Duodenal mucosa (tissue), 2 donors: Measurements from ENCODE around the gene MAP1LC3B.
"Not testable (repeated sequence)": the region's sequence is repeated elsewhere in the genome, so short reads cannot be mapped to it uniquely, and the experiment has no call there.

Experiments used
- H3K27ac ChIP-seq: one replicate; pipeline ENCODE4 v1.7.0; 2013; ENCODE audit warnings: low read depth, low read length
- H3K27me3 ChIP-seq, 2 donors: one replicate each; pipeline ENCODE4 v1.7.0; 2013; ENCODE audit warnings: low read length in 2 of 2, control low read depth in 1 of 2; ENCODE audit not compliant: insufficient read depth in 2 of 2, control insufficient read depth in 1 of 2
- H3K36me3 ChIP-seq, 2 donors: one replicate each; pipeline ENCODE4 v1.7.0; 2013; ENCODE audit warnings: low read length in 2 of 2, control low read depth in 1 of 2; ENCODE audit not compliant: insufficient read depth in 2 of 2, control insufficient read depth in 1 of 2
- H3K4me1 ChIP-seq, 2 donors: one replicate each; pipeline ENCODE4 v1.7.0; 2013; ENCODE audit warnings: low read length in 2 of 2, control low read depth in 1 of 2; ENCODE audit not compliant: insufficient read depth in 2 of 2, control insufficient read depth in 1 of 2
- H3K4me3 ChIP-seq, 2 donors: one replicate each; pipeline ENCODE4 v1.7.0; 2013; ENCODE audit warnings: low read length in 2 of 2, low read depth in 1 of 2
- H3K9ac ChIP-seq, 2 donors: one replicate each; pipeline ENCODE4 v1.7.0; 2013; ENCODE audit warnings: low read length in 2 of 2, low read depth in 1 of 2
- H3K9me3 ChIP-seq, 2 donors: one replicate each; pipeline ENCODE4 v1.7.0; 2013; ENCODE audit warnings: low read length in 2 of 2, control low read depth in 1 of 2; ENCODE audit not compliant: control insufficient read depth in 1 of 2

The MAP1LC3B gene

GRCh38 chr16:87389914-87390313, 2.2 kb upstream of the MAP1LC3B start:
- not testable (repeated sequence) for H3K4me3 ChIP-seq, H3K9me3 ChIP-seq, H3K27me3 ChIP-seq, H3K36me3 ChIP-seq, H3K9ac ChIP-seq, H3K27ac ChIP-seq
- peaks cover 29 to 37% of the 10 kb centered on the region in 2 donors for H3K4me1 ChIP-seq

DNA sequence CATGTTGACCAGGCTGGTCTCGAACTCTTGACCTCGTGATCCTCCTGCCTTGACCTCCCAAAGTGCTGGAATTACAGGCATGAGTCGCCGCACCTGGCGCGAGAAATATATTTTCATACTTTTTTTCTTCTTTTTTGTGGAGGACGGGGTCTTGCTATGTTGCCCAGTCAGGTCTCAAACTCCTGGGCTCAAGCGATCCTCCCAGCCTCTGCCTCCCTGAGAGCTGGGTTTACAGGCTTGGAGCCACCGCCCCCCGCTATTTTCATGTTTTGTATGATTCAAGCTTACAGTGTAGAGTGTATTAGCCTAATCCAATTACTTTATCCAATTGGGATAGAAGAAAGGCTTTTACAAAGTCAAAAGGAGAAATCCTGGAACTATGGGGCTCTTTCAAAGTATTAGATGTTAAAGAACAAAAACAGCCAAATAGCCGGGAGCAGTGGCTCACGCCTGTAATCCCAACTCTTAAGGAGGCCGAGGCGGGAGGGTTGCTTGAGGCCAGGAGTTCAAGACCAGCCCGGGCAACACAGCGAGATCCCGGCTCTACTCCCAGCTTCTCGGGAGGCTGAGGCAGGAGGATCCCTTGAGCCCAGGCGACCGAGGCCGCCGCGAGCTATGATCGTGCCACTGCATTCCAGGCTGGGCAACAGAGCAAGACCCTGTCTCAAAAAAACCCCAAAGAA, 1.4 kb upstream of the MAP1LC3B start:
- Histone ChIP-seq H3K9me3 (no peaks in the 10 kb centered on the region), H3K4me3 (peak overlapping the region; percentile 67 to 70), H3K9ac (peak overlapping the region in 1 of 2 donors; percentile 86), H3K36me3 (no peaks in the 10 kb centered on the region), H3K27me3 (no peaks in the 10 kb centered on the region), H3K4me1 (peaks cover 29 to 36% of the 10 kb centered on the region in 2 donors), H3K27ac (peak overlapping the region; percentile 97)

DNA sequence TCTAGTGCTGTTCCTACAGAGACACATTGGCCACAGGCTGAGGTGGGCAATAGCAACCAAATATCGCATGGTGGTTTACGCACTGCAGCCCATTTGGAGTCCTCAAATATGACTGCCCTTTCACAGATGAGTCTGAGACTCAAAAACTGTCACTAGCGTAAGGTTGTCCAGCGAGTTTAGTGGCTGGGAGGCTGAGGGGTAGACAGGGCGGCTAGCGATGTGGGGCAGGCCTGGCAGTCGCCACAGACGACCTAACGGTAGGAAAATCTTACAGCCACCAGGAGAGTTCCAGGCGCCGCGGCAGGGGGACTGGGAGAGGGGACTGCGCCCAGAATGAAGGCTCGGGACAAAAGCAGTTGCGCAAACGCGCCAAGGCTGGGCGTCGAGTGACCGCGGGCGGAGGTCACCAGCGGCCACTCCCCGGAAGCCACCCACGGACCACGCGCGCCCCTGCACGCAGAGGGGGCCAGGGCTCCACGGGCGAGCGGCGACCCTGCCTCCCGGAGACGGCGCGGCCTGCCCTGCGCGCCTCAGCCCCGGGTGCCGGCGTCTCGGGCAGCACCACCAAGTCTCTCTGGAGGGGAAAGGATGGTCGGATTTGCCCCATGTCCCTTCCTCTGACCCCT, 699 bp upstream of the MAP1LC3B start:
- Histone ChIP-seq H3K9me3 (no peaks in the 10 kb centered on the region), H3K9ac (peak overlapping the region; percentile 86), H3K27me3 (no peaks in the 10 kb centered on the region), H3K36me3 (no peaks in the 10 kb centered on the region), H3K4me3 (peak overlapping the region; percentile 67 to 70), H3K4me1 (peaks cover 29 to 36% of the 10 kb centered on the region in 2 donors), H3K27ac (peak overlapping the region; percentile 97)

- Histone ChIP-seq H3K27me3 (no peaks in the 10 kb centered on the region), H3K9ac (peak overlapping the region; percentile 65 to 85), H3K4me1 (peaks cover 16 to 22% of the 10 kb centered on the region in 2 donors), H3K36me3 (no peaks in the 10 kb centered on the region), H3K27ac (peak overlapping the region; percentile 81), H3K9me3 (no peaks in the 10 kb centered on the region), H3K4me3 (peak overlapping the region; percentile 64 to 75)
Measured at GRCh38 chr16:87392821-87393679, 914 bp downstream of the MAP1LC3B start.

DNA sequence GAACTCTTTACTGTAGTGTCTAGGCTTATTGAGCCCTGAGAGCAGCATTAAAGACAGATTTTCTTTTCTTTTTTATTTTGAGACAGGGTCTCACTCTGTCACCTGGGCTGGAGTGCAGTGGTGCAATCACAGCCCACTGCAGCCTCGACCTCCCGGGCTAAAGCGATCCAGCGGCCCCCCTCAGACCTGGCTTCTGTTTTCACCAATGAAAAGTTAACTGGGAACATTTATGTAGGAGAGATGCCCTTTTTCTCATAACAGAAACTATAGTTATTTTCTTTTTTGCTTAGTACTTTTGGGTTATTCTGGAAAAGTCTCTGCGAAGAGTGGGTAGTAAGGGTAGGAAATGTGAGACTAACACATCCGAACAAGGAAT, 1.5 kb downstream of the MAP1LC3B start:
- Histone ChIP-seq H3K9ac (peak overlapping the region; percentile 65 to 85), H3K4me1 (peaks cover 15 to 20% of the 10 kb centered on the region in 2 donors), H3K4me3 (peak overlapping the region; percentile 64 to 75)

GRCh38 chr16:87395181-87395842, 3.2 kb downstream of the MAP1LC3B start:
- Histone ChIP-seq H3K4me1 (peaks cover 11 to 20% of the 10 kb centered on the region in 2 donors), H3K36me3 (peaks cover 9 to 14% of the 10 kb centered on the region in 2 donors), H3K9ac (no peak overlapping the region), H3K4me3 (no peak overlapping the region), H3K27me3 (no peaks in the 10 kb centered on the region), H3K9me3 (no peaks in the 10 kb centered on the region), H3K27ac (no peak overlapping the region)

More for the DNA sequence above, 1.5 kb downstream of the MAP1LC3B start:
- Histone ChIP-seq H3K9me3 (no peaks in the 10 kb centered on the region), H3K27me3 (no peaks in the 10 kb centered on the region), H3K36me3 (peaks cover 3% of the 10 kb centered on the region in 2 donors), H3K27ac (no peak overlapping the region)

GRCh38 chr16:87404764-87405625, 12.9 kb downstream of the MAP1LC3B start:
- peaks cover 21 to 71% of the 10 kb centered on the region in 2 donors for H3K36me3 ChIP-seq
- peaks cover 8% of the 10 kb centered on the region in 2 donors for H3K4me1 ChIP-seq
- no peak overlapping the region for H3K27ac ChIP-seq
- no peaks in the 10 kb centered on the region for H3K27me3 ChIP-seq
- H3K4me3 ChIP-seq: no peak overlapping the region
- no peak overlapping the region for H3K9ac ChIP-seq
- H3K9me3 ChIP-seq: no peaks in the 10 kb centered on the region

GRCh38 chr16:87406495-87407088, 14.5 kb downstream of the MAP1LC3B start:
- H3K36me3 ChIP-seq: peaks cover 21 to 73% of the 10 kb centered on the region in 2 donors
- no peak overlapping the region for H3K9ac ChIP-seq
- peaks cover 8 to 12% of the 10 kb centered on the region in 2 donors for H3K4me1 ChIP-seq
- no peak overlapping the region for H3K4me3 ChIP-seq
- H3K27me3 ChIP-seq: no peaks in the 10 kb centered on the region
- no peak overlapping the region for H3K27ac ChIP-seq
- H3K9me3 ChIP-seq: no peaks in the 10 kb centered on the region
